WTC11 (cell line): ENCODE data around the gene FREM1.

Experiments used
- CREB1 ChIP-seq: sonication (generic); formaldehyde crosslinking; IDR thresholded peaks from 2 replicates; pipeline ENCODE4 v1.8.0; 2023; ENCODE audit warnings: mild to moderate bottlenecking, missing genetic modification reagents
- FOXK1 ChIP-seq: sonication (generic); formaldehyde crosslinking; IDR thresholded peaks from 2 replicates; pipeline ENCODE4 v1.8.0; 2022; ENCODE audit warnings: mild to moderate bottlenecking, moderate library complexity, missing genetic modification reagents
- TEAD1 ChIP-seq: sonication (generic); formaldehyde crosslinking; IDR thresholded peaks from 2 replicates; pipeline ENCODE4 v1.8.0; 2022; ENCODE audit warnings: mild to moderate bottlenecking, missing genetic modification reagents
- TEAD4 ChIP-seq: sonication (generic); formaldehyde crosslinking; IDR thresholded peaks from 2 replicates; pipeline ENCODE4 v1.8.0; 2022; ENCODE audit warnings: mild to moderate bottlenecking, missing genetic modification reagents
- TF ChIP-seq, protein P1 (sequence below): sonication (generic); formaldehyde crosslinking; IDR thresholded peaks from 2 replicates; pipeline ENCODE4 v1.8.0; 2022; ENCODE audit warnings: mild to moderate bottlenecking, missing genetic modification reagents
- TF ChIP-seq, protein P2 (sequence below): fragments of 200-600 bp; IDR thresholded peaks from 2 replicates; pipeline ENCODE4 v1.8.0; 2022; ENCODE audit warnings: antibody characterized with exemption
- TF ChIP-seq, protein P3 (sequence below): fragments of 250-450 bp; sonication (Bioruptor Pico); IDR thresholded peaks from 2 replicates; pipeline ENCODE4 v1.9.0; 2021; ENCODE audit warnings: mild to moderate bottlenecking, borderline replicate concordance
- TF ChIP-seq, protein P4 (sequence below): sonication (generic); formaldehyde crosslinking; IDR thresholded peaks from 2 replicates; pipeline ENCODE4 v1.8.1; 2023; ENCODE audit warnings: mild to moderate bottlenecking, missing genetic modification reagents, moderate library complexity

DNA sequence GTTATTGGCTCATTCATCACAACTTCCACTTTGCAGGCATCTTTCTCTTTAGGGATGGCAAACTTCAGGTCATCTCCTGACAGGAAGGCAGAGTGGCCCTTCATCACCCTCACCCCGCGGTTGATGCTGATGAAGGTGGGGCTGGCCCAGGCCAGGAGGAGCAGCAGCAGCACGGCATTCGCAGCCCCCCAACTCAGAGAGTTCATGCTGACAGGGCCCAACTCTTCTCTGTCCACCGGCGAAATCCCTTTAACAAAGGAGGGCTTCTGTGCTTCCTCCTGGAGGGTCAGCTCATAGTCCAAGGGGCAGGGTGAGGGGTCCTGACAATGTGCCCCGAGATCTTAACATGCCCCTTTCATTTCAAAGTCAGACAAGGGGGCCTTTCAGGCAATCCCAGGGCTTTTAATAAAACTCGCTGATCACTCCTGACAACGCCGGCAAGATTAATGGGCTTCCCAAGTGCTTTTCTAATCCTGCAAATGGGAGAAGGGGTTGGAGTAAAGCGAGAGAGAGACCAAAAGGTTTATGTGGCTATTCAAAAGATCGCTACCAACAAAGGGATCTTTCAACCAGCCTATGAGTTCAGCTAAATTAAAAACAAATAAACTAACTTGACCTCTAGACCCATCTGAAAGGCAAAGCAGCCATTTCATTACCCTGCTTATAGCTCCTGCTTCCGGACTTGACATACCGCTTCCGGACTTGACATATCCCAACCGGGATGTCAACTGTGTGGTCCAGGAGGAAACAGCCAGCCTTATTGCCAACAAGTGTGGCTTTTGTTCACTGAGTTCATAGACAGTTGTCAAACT lies 41.2 kb downstream of the FREM1 start:
- TF ChIP-seq FOXK1 (CRISPR knock-in tag): no peak
- TF ChIP-seq TEAD4: no peak
- TF ChIP-seq CREB1: no peak
- TF ChIP-seq, protein P1, sequence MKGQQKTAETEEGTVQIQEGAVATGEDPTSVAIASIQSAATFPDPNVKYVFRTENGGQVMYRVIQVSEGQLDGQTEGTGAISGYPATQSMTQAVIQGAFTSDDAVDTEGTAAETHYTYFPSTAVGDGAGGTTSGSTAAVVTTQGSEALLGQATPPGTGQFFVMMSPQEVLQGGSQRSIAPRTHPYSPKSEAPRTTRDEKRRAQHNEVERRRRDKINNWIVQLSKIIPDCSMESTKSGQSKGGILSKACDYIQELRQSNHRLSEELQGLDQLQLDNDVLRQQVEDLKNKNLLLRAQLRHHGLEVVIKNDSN (CRISPR knock-in tag): no peak
- TF ChIP-seq, protein P2, sequence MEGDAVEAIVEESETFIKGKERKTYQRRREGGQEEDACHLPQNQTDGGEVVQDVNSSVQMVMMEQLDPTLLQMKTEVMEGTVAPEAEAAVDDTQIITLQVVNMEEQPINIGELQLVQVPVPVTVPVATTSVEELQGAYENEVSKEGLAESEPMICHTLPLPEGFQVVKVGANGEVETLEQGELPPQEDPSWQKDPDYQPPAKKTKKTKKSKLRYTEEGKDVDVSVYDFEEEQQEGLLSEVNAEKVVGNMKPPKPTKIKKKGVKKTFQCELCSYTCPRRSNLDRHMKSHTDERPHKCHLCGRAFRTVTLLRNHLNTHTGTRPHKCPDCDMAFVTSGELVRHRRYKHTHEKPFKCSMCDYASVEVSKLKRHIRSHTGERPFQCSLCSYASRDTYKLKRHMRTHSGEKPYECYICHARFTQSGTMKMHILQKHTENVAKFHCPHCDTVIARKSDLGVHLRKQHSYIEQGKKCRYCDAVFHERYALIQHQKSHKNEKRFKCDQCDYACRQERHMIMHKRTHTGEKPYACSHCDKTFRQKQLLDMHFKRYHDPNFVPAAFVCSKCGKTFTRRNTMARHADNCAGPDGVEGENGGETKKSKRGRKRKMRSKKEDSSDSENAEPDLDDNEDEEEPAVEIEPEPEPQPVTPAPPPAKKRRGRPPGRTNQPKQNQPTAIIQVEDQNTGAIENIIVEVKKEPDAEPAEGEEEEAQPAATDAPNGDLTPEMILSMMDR: no peak
- TF ChIP-seq, protein P3, sequence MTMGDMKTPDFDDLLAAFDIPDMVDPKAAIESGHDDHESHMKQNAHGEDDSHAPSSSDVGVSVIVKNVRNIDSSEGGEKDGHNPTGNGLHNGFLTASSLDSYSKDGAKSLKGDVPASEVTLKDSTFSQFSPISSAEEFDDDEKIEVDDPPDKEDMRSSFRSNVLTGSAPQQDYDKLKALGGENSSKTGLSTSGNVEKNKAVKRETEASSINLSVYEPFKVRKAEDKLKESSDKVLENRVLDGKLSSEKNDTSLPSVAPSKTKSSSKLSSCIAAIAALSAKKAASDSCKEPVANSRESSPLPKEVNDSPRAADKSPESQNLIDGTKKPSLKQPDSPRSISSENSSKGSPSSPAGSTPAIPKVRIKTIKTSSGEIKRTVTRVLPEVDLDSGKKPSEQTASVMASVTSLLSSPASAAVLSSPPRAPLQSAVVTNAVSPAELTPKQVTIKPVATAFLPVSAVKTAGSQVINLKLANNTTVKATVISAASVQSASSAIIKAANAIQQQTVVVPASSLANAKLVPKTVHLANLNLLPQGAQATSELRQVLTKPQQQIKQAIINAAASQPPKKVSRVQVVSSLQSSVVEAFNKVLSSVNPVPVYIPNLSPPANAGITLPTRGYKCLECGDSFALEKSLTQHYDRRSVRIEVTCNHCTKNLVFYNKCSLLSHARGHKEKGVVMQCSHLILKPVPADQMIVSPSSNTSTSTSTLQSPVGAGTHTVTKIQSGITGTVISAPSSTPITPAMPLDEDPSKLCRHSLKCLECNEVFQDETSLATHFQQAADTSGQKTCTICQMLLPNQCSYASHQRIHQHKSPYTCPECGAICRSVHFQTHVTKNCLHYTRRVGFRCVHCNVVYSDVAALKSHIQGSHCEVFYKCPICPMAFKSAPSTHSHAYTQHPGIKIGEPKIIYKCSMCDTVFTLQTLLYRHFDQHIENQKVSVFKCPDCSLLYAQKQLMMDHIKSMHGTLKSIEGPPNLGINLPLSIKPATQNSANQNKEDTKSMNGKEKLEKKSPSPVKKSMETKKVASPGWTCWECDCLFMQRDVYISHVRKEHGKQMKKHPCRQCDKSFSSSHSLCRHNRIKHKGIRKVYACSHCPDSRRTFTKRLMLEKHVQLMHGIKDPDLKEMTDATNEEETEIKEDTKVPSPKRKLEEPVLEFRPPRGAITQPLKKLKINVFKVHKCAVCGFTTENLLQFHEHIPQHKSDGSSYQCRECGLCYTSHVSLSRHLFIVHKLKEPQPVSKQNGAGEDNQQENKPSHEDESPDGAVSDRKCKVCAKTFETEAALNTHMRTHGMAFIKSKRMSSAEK (CRISPR knock-in tag): no peak
- TF ChIP-seq, protein P4, sequence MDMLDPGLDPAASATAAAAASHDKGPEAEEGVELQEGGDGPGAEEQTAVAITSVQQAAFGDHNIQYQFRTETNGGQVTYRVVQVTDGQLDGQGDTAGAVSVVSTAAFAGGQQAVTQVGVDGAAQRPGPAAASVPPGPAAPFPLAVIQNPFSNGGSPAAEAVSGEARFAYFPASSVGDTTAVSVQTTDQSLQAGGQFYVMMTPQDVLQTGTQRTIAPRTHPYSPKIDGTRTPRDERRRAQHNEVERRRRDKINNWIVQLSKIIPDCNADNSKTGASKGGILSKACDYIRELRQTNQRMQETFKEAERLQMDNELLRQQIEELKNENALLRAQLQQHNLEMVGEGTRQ (CRISPR knock-in tag): no peak
- TF ChIP-seq TEAD1 (CRISPR knock-in tag): no peak
